ENCODE results near the gene RANBP10.
A peak's percentile ranks its signal among the peaks of the same experiment; 100 is the strongest.

Gene RANBP10

DNA sequence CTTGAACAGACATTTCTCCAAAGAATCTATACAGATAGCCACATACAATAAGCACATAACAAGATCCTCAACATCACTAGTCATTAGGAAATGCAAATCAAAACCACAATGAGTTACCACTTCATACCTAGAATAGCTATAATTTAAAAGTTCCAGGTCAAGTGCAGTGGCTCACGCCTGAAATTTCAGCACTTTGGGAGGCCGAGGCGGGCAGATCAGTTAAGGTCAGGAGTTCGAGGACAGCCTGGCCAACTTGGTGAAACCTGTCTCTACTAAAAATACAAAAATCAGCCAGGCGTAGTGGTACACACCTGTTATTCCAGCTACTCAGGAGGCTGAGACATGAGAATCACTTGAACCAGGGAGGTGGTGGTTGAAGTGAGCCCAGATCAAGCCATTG, 19.9 kb downstream of the RANBP10 start:
- in situ Hi-C loops (cut with HindIII; ENCODE audit: low pct_ligation_motif_present, low pct_unique_long_range_greater_than_20kb, low sequenced_read_pairs): no loop called here
- no peak for DNase-seq

GRCh38 chr16:67783353-67783725, 23.0 kb downstream of the RANBP10 start:
- in situ Hi-C loops (cut with HindIII; ENCODE audit: low pct_ligation_motif_present, low pct_unique_long_range_greater_than_20kb, low sequenced_read_pairs): no loop called here

GRCh38 chr16:67782567-67783352, 23.6 kb downstream of the RANBP10 start:
- DNase-seq: no peak
- in situ Hi-C loops (cut with HindIII; ENCODE audit: low pct_ligation_motif_present, low pct_unique_long_range_greater_than_20kb, low sequenced_read_pairs): no loop called here

More at GRCh38 chr16:67783353-67783725, 23.0 kb downstream of the RANBP10 start:
- no peak for DNase-seq

DNA sequence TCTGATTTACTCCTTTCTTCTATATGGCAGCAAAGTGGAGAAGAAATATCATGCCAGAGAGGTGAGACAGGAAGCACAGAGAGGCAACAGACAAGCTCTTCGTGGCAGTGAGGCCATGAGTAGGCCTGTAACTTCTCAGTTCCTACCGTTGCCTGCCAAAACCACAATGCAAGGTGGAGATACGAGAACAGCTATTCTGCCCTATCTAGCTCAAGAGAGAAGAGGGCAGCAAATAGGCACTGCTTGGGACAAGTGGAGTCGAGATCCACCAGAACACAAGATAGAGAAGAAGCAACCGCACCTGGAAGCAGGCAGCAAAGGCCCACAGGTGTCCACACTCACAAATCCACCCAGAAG, 24.8 kb downstream of the RANBP10 start:
- in situ Hi-C loops (cut with HindIII; ENCODE audit: low pct_ligation_motif_present, low pct_unique_long_range_greater_than_20kb, low sequenced_read_pairs): no loop called here
- no peak for DNase-seq

GRCh38 chr16:67780847-67781564, 25.4 kb downstream of the RANBP10 start:
- DNase-seq: no peak
- in situ Hi-C loops (cut with HindIII; ENCODE audit: low pct_ligation_motif_present, low pct_unique_long_range_greater_than_20kb, low sequenced_read_pairs): no loop called here

DNA sequence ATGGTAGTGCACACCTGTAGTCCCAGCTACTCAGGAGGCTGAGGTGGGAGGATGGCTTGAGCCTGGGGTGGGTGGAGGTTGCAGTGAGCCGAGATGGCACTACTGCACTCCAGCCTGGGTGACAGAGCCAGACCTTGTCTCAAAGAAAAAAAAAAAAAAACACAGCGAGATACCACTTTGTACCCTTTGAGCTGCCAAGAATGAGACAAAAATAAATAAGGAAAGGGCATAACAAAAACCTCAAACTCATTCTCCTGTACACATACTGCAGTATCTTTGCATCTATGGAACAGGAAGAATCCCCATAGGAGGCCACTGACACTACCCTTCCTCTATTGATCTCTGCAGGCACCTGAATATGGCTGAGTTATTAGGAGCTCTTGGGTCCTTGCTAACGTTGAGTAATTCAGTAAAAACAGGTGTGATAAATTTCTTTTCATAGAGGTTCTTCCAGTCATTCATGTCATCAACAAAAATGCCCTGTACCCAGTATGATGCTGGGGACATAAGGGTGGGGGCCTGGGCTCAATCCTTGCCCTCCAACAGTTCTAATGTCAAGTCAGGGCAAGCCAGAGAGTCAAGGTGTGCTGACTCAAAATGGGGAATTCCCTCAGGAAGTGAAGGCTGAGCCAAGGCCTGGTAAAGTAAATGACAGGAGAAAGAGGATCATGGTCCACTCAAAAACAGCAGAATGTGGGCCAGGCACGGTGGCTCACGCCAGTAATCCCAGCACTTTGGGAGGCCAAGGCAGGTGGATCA, 26.9 kb downstream of the RANBP10 start:
- in situ Hi-C loops (cut with HindIII; ENCODE audit: low pct_ligation_motif_present, low pct_unique_long_range_greater_than_20kb, low sequenced_read_pairs): no loop called here
- no peak for DNase-seq

DNA sequence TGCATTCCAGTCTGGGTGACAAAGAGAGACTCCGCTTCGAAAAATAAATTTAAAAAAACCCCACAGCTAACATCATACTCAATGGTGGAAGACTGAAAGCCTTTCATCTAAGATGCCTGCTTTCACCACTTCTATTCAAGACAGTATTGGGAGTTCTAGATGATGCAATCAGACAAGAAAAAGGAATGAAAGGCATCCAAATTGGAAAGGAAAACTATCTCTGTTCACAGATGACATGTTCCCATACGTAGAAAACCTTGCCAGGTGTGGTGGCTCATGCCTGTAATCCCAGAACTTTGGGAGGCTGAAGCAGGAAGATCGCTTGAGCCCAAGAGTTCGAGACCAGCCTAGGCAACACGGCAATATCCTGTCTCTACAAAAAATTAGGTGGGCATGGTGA, 31.1 kb downstream of the RANBP10 start:
- no peak for DNase-seq
- in situ Hi-C loops (cut with HindIII; ENCODE audit: low pct_ligation_motif_present, low pct_unique_long_range_greater_than_20kb, low sequenced_read_pairs): no loop called here

DNA sequence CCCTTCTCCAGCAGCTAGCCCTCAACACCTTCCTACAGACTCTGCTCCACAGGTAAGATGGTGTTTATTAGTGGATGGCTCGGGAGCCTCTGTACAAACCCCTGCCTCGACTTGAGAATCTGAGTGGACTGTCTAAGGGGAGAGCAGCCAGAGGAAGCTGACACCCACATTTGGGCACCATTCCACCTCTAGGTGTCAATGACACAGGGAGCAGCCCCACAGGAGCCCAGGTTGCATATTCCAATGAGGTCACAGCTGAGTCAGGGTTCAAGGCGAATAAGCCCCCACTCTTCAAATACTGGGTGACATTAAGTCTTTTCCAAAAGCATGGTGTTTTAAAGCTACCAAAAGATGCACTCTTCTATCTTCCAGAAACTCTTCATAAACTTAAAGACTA, 31.9 kb downstream of the RANBP10 start:
- DNase-seq: no peak
- in situ Hi-C loops (cut with HindIII; ENCODE audit: low pct_ligation_motif_present, low pct_unique_long_range_greater_than_20kb, low sequenced_read_pairs): no loop called here

DNA sequence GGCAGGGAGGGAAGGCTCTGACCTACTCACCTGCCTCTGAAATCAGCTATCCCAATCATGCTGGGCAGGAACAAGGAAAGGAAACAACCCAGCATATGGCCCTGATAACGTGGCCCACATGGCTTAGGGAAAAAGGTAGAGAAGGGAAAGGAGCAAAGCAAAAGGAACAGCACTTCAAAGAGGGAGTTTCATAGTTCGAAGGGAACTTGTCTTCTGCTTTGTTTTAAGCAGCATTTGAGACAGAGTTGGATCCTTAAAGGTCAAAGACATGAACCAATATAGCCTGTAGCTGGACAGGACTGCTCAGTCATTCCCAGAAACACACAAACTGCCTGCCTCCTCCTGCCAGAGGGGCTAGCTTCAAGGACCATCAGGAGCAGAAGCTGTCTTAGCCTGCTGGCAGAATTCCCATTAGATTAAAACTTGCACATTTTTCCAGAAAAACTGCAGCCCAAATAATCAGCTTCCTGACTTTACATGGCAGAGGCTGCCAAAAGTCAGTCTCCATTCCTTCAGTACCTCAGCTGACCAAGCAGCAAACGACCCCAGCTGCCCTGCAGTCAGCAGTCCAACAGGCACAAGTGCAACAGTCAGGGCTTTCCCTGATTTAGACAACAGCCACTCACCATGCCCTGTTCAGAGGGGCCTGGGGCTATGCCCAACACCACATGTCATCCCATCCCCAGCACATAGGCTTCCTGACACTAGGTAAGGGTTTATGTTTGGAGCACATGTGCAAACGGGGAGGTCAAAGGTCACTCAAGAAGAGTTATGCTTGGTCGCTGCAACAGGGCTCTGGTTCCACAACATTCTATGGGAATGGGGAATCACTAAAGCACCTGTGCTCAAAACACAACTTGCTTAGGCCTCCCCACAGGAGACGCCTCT, 32.5 kb downstream of the RANBP10 start:
- in situ Hi-C loops (cut with HindIII; ENCODE audit: low pct_ligation_motif_present, low pct_unique_long_range_greater_than_20kb, low sequenced_read_pairs): no loop called here
- DNase-seq: no peak

DNA sequence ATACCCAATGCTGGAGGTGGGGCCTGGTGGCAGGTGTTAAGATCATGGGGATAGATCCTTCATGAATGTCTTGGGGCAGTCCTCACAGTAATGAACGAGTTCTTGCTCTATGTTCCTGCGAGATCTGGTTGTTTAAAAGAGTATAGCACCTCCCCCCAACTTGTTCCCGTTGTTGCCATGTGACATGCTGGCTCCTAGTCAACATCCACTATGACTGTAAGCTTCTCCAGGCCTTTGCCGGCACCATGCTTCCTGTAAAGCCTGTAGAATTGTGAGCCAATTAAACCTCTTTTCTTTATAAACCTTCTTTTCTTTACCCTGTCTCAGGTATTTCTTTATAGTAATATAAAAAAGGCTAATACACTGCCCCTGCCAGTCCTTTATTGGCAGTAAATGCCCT, 33.3 kb downstream of the RANBP10 start:
- in situ Hi-C loops (cut with HindIII; ENCODE audit: low pct_ligation_motif_present, low pct_unique_long_range_greater_than_20kb, low sequenced_read_pairs): no loop called here
- no peak for DNase-seq

- DNase-seq: no peak
- in situ Hi-C loops (cut with HindIII; ENCODE audit: low pct_ligation_motif_present, low pct_unique_long_range_greater_than_20kb, low sequenced_read_pairs): no loop called here
Measured at GRCh38 chr16:67770346-67770991, 35.9 kb downstream of the RANBP10 start.

DNA sequence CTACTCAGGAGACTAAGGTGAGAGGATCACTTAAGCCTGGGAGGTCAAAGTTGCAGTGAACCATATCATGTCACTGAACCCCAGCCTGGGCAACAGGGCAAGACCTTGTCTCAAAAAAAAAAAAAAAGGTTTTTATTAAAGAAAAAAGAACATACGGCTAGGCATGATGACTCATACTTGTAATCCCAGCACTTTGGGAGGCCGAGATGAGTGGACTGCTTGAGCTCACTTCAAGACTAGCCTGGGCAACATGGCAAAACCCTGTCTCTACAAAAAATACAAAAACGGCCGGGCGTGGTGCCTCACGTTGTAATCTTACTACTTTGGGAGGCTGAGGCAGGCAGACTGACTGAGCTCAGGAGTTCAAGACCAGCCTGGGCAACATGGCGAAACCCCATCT, 38.4 kb downstream of the RANBP10 start:
- DNase-seq: peak; percentile 28
- in situ Hi-C loops (cut with HindIII; ENCODE audit: low pct_ligation_motif_present, low pct_unique_long_range_greater_than_20kb, low sequenced_read_pairs): no loop called here

- DNase-seq: no peak
- in situ Hi-C loops (cut with HindIII; ENCODE audit: low pct_ligation_motif_present, low pct_unique_long_range_greater_than_20kb, low sequenced_read_pairs): no loop called here
Measured at GRCh38 chr16:67766291-67766690, 40.1 kb downstream of the RANBP10 start.

DNA sequence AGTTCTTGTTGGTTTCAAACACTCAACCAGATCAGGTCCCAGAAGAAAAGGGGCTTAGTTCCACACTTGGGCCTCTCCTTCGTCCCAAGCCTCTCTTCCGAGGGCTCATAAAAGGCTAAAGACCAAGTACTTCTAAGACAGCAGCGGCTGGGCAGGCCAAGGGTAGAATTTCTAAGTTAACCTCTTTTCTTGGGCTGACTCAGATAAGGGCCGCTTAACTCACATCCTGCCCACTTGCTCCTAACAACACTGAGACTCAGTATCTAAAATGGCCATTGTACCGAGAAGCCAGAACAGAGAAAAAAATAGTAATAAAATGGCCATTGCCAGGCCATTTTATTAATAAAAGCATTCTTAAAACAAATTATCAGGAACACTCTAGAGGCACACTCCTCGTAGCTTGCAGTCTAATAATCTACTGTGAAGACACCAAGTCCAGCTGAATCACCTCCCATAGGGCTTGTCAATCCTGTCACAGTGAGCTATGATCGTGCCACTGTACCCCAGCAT, 42.1 kb downstream of the RANBP10 start:
- DNase-seq: no peak
- in situ Hi-C loops (cut with HindIII; ENCODE audit: low pct_ligation_motif_present, low pct_unique_long_range_greater_than_20kb, low sequenced_read_pairs): no loop called here

DNA sequence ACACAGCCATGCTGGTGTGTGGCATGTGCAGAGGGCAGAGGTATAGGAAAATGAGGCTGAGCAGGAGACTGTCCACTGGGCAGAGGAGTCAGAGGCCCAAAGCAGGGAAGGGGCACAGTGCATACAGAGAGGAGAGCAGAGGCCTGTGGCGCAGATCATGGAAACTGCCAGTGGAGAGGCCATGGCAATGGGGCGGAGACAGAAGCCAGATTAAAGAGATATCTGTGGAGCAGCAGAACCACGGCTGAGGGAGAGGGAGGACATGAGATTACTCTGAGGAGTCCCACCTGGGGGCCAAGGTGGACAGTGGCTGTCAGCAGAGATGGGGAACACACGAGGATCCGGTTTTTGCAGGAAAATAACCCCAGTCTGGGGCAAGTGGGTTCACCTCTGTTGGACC, 43.3 kb downstream of the RANBP10 start:
- no peak for DNase-seq
- in situ Hi-C loops (cut with HindIII; ENCODE audit: low pct_ligation_motif_present, low pct_unique_long_range_greater_than_20kb, low sequenced_read_pairs): no loop called here

- in situ Hi-C loops (cut with HindIII; ENCODE audit: low pct_ligation_motif_present, low pct_unique_long_range_greater_than_20kb, low sequenced_read_pairs): no loop called here
- DNase-seq: no peak
Measured at GRCh38 chr16:67762385-67762784, 44.0 kb downstream of the RANBP10 start.

DNA sequence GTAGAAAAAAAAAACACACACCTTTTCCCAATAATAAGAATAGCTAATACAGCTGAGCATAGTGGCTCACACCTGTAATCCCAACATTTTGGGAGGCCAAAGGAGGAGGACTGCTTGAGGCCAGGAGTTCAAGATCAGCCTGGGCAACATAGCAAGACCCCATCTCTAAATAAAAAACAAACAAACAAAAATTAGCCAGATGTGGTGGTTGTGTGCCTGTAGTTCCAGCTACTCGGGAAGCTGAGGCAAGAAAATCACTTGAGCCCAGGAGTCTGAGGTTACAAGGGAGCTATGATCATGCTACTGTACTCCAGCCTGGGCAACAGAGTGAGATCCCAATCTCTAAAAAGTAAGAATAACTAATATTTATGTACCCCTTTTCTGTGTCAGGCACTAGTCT, 44.4 kb downstream of the RANBP10 start:
- in situ Hi-C loops (cut with HindIII; ENCODE audit: low pct_ligation_motif_present, low pct_unique_long_range_greater_than_20kb, low sequenced_read_pairs): no loop called here
- no peak for DNase-seq

GRCh38 chr16:67760956-67761230, 45.5 kb downstream of the RANBP10 start:
- in situ Hi-C loops (cut with HindIII; ENCODE audit: low pct_ligation_motif_present, low pct_unique_long_range_greater_than_20kb, low sequenced_read_pairs): no loop called here
- no peak for DNase-seq
